B cell (primary cell): ENCODE measurements around the gene COG5. TPM values are rescaled to one million over a fixed set of nuclear protein-coding genes. Genes with fewer than 3 reads are reported as not detected.

Experiments used
- ATAC-seq: fragments of 200-7000 bp; cut with Tn5 transposase; one replicate; pipeline ENCODE4 v1.10.0; 2021; ENCODE audit warnings: low read depth, mild to moderate bottlenecking, moderate number of reproducible peaks, moderate library complexity
- CTCF ChIA-PET: fragments of 350-600 bp; sonication (Branson Sonifier 250); formaldehyde crosslinking; loops from one replicate; lab custom pipeline; 2021; ENCODE audit warnings: antibody characterized with exemption, inconsistent platforms; lab: Charles Lee
- POLR2A ChIA-PET: fragments of 350-600 bp; sonication (Branson Sonifier 250); formaldehyde crosslinking; loops from one replicate; lab custom pipeline; 2021; ENCODE audit warnings: antibody characterized with exemption; lab: Charles Lee
- DNase-seq: peaks from one replicate; pipeline ENCODE4 v3.0.0; 2013
- H2AFZ ChIP-seq: 2 replicates; pipeline ENCODE4 v1.6.1; 2012; ENCODE audit warnings: mild to moderate bottlenecking, low read depth, low read length; ENCODE audit not compliant: insufficient read depth, poor library complexity, severe bottlenecking
- H3K27ac ChIP-seq, 2 donors: 1 replicate in 1 of 2; 2 replicates in 1 of 2; pipeline ENCODE4 v1.5.1; 2012 to 2013; ENCODE audit warnings: low read length in 2 of 2, mild to moderate bottlenecking in 2 of 2, moderate library complexity in 1 of 2
- H3K27me3 ChIP-seq, 4 experiments: fragments of 200-600 bp in 1 of 4; sonication (generic) in 1 of 4; replicated peaks in 1 of 4; 1 replicate in 2 of 4; 2 replicates in 2 of 4; pipeline versions ENCODE4 v1.6.1 to v1.7.0; 2013 to 2016; ENCODE audit warnings: low read length in 3 of 4, mild to moderate bottlenecking in 2 of 4, mixed read lengths in 1 of 4, moderate library complexity in 1 of 4; ENCODE audit not compliant: insufficient read depth in 4 of 4, control insufficient read depth in 3 of 4; ENCODE audit errors: control extremely low read depth in 1 of 4
- H3K36me3 ChIP-seq, 2 experiments: replicated peaks in 1 of 2; 1 replicate in 1 of 2; 2 replicates in 1 of 2; pipeline versions ENCODE4 v1.6.1 to v1.7.1; 2013; ENCODE audit warnings: low read length in 1 of 2; ENCODE audit not compliant: insufficient read depth in 2 of 2, control insufficient read depth in 1 of 2; ENCODE audit errors: control extremely low read depth in 1 of 2, extremely low read depth in 1 of 2
- H3K4me1 ChIP-seq, 2 donors: fragments of 200-600 bp in 1 of 2; sonication (generic) in 1 of 2; 1 replicate in 1 of 2; 2 replicates in 1 of 2; pipeline versions ENCODE4 v1.5.1 to v1.6.1; 2013 to 2017; ENCODE audit warnings: low read length in 2 of 2; ENCODE audit not compliant: control insufficient read depth in 2 of 2, insufficient read depth in 2 of 2
- H3K4me2 ChIP-seq: replicated peaks from 2 replicates; pipeline ENCODE3; 2012; ENCODE audit warnings: mild to moderate bottlenecking, low read depth, low read length; ENCODE audit not compliant: poor library complexity, severe bottlenecking
- H3K4me3 ChIP-seq, 5 experiments: fragments of 200-600 bp in 1 of 5; sonication (generic) in 1 of 5; 1 replicate in 3 of 5; 2 replicates in 2 of 5; pipeline versions ENCODE4 v1.5.1 to v1.7.0; 2011 to 2016; ENCODE audit warnings: low read length in 4 of 5, mild to moderate bottlenecking in 4 of 5, low read depth in 2 of 5, control low read depth in 1 of 5, moderate library complexity in 1 of 5; ENCODE audit not compliant: insufficient read depth in 1 of 5; ENCODE audit errors: control extremely low read depth in 1 of 5, extremely low read depth in 1 of 5
- H3K79me2 ChIP-seq: fragments of 200-600 bp; sonication (generic); one replicate; pipeline ENCODE4 v1.6.0; 2016; ENCODE audit warnings: low read length; ENCODE audit not compliant: control insufficient read depth, insufficient read depth
- H3K9ac ChIP-seq: fragments of 200-600 bp; sonication (generic); 2 replicates; pipeline ENCODE4 v1.6.1; 2017; ENCODE audit warnings: mild to moderate bottlenecking, low read length, moderate library complexity
- H3K9me3 ChIP-seq, 3 donors: one replicate each; pipeline versions ENCODE4 v1.6.1 to v1.7.1; 2013; ENCODE audit warnings: low read length in 2 of 3; ENCODE audit not compliant: control insufficient read depth in 2 of 3, insufficient read depth in 1 of 3; ENCODE audit errors: control extremely low read depth in 1 of 3
- H4K20me1 ChIP-seq: 2 replicates; pipeline ENCODE4 v1.6.0; 2012; ENCODE audit warnings: mild to moderate bottlenecking, low read length; ENCODE audit not compliant: insufficient read depth, control insufficient read depth, poor library complexity, severe bottlenecking
- H3K27ac Mint-ChIP-seq: one replicate; pipeline ENCODE4 v1.8.0; 2021; ENCODE audit warnings: mixed read lengths
- H3K27me3 Mint-ChIP-seq: one replicate; pipeline ENCODE4 v1.8.0; 2021; ENCODE audit warnings: mixed read lengths
- H3K4me1 Mint-ChIP-seq: one replicate; pipeline ENCODE4 v1.8.0; 2021; ENCODE audit warnings: mixed read lengths
- H3K4me3 Mint-ChIP-seq: one replicate; pipeline ENCODE4 v1.8.0; 2021; ENCODE audit warnings: mixed read lengths
- H3K9me3 Mint-ChIP-seq: one replicate; pipeline ENCODE4 v1.8.0; 2022; ENCODE audit warnings: mixed read lengths; ENCODE audit not compliant: insufficient read depth
- CTCF ChIP-seq: fragments of 200-600 bp; IDR thresholded peaks from one replicate; pipeline ENCODE4 v1.8.0; 2022; ENCODE audit warnings: antibody characterized with exemption, mild to moderate bottlenecking
- EZH2 ChIP-seq: IDR thresholded peaks from 2 replicates; pipeline ENCODE4 v1.6.1; 2012; ENCODE audit warnings: borderline replicate concordance, low read depth, mild to moderate bottlenecking, moderate library complexity, low read length; ENCODE audit not compliant: insufficient read depth, poor library complexity, severe bottlenecking
- WGBS: methylation state at CpG from one replicate; pipeline ENCODE4 v1.1.5; 2013; ENCODE audit warnings: missing lambda C conversion rate; ENCODE audit not compliant: insufficient coverage; 5-methylcytosine and 5-hydroxymethylcytosine counted together
- intact Hi-C: fragments of 100-400 bp; cut with micrococcal nuclease; formaldehyde crosslinking; loops from one replicate; pipeline ENCODE4 v1.10.0; 2022
- polyA plus RNA-seq: library from polyadenylated mRNA; depleted of rRNA; stranded (reverse); fragments of >200 nt; gene quantifications from 2 replicates; pipeline ENCODE4 v1.2.3, GENCODE V29; 2012
- total RNA-seq, 2 donors: library from RNA; stranded (reverse); fragments of 120-200 nt in 1 of 2; gene quantifications; 1 replicate in 1 of 2; 2 replicates in 1 of 2; pipeline versions ENCODE4 v1.2.3 to v1.2.4, GENCODE V29; 2013 to 2022

COG5 gene
- total and polyA plus RNA-seq, 2 donors (not counting 1 experiment from before 2014, with no cell fraction given): 7.0 to 73.0 TPM

- peaks cover 0 to 15% (median 14%) of the 10 kb centered on the region in 3 donors for H3K9me3 ChIP-seq
These were observed 353.3 kb downstream of the COG5 start for GRCh38 chr7:107210400-107210799.

GRCh38 chr7:107209565-107209964 lies 354.2 kb downstream of the COG5 start:
- Histone ChIP-seq H3K9ac (no peak overlapping the region), H3K4me1 (no peaks in the 10 kb centered on the region), H4K20me1 (no peaks in the 10 kb centered on the region), H3K9me3 (peaks cover 0 to 9% (median 9%) of the 10 kb centered on the region in 3 donors), H3K27ac (no peak overlapping the region), H3K4me2 (no peak overlapping the region), H2AFZ (no peak overlapping the region), H3K27me3 (no peaks in the 10 kb centered on the region), H3K36me3 (peaks cover 0 to 44% of the 10 kb centered on the region in 2 experiments), H3K79me2 (no peaks in the 10 kb centered on the region), H3K4me3 (no peak overlapping the region)
- intact Hi-C loops: no loop called here
- Mint-ChIP-seq H3K4me3 (no peak overlapping the region), H3K4me1 (no peaks in the 10 kb centered on the region), H3K27me3 (no peaks in the 10 kb centered on the region), H3K27ac (no peak overlapping the region), H3K9me3 (peaks cover 2% of the 10 kb centered on the region)
- ATAC-seq (no peak), DNase-seq (no peak)
- CTCF ChIA-PET: interaction anchor here (0.6 to 1.3 kb wide), 2 partner anchors 11 to 15 kb away, joined by 4 read pairs; no protein-coding TSS in a partner anchor
- no peak for TF ChIP-seq CTCF
- no peak for TF ChIP-seq EZH2
- POLR2A ChIA-PET: no interaction called here
- WGBS: 99% methylated on average over 4 of the region's 4 CpGs

More at GRCh38 chr7:107210400-107210799, 353.3 kb downstream of the COG5 start:
- Histone ChIP-seq H2AFZ (no peak overlapping the region), H3K9ac (no peak overlapping the region), H3K4me1 (no peaks in the 10 kb centered on the region), H3K27ac (no peak overlapping the region), H3K4me3 (no peak overlapping the region), H3K4me2 (no peak overlapping the region), H3K36me3 (peaks cover 0 to 36% of the 10 kb centered on the region in 2 experiments), H3K27me3 (no peaks in the 10 kb centered on the region), H3K79me2 (no peaks in the 10 kb centered on the region), H4K20me1 (no peaks in the 10 kb centered on the region)
- Mint-ChIP-seq H3K27ac (no peak overlapping the region), H3K27me3 (no peaks in the 10 kb centered on the region), H3K4me3 (no peak overlapping the region), H3K9me3 (peaks cover 4% of the 10 kb centered on the region), H3K4me1 (no peaks in the 10 kb centered on the region)
- no peak for ATAC-seq
- ChIA-PET POLR2A (no interaction called here), CTCF (no interaction called here)
- TF ChIP-seq CTCF (no peak), EZH2 (no peak)
- no peak for DNase-seq
- intact Hi-C loops: no loop called here
- 100% methylated on average over 3 of the region's 4 CpGs for WGBS
